ENCODE measurements around the gene RELN. TPM values are rescaled to one million over a fixed set of nuclear protein-coding genes. Genes with fewer than 3 reads are reported as not detected.

RELN gene
- total RNA-seq, 1 experiment from 2014 or later = 0.10 TPM

DNA sequence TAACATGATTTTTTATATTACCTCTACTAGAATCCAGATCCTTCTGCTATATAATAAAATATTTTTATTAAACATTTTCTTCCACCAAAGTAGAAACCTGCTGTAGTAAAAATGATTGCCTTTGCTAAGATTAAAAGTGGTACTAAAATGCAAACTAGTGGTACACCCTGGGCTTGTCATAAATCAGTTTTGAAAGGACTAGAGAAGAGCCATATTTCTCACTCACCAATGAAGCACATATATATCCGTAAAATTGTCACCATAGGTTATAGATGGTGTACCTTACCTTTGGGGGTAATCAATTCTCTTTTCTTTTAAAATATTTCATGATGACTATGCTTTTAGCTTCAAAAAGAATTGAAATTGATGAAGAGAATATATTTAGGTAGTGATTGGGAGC is 290.4 kb downstream of the RELN start:
- ChIA-PET POLR2A (no interaction called here), CTCF (no interaction called here)
- intact Hi-C loops (cut with micrococcal nuclease; ENCODE audit: unreplicated experiment) = no loop called here
- in situ Hi-C loops (cut with HindIII; ENCODE audit: low pct_unique_long_range_greater_than_20kb, low sequenced_read_pairs) = no loop called here
- ATAC-seq (no peak), DNase-seq (ENCODE audit: low read depth, low spot score) (no peak)
- no peaks in the 10 kb centered on the region; the same call in 1 of the 2 replicates for H3K36me3 ChIP-seq (ENCODE audit: control insufficient read depth, insufficient read depth, low read length)
- H3K27me3 ChIP-seq (ENCODE audit: control insufficient read depth, insufficient read depth, low read length) = peaks cover 4% of the 10 kb centered on the region; the same call in 1 of the 2 replicates
- H3K4me3 ChIP-seq (ENCODE audit: low read depth in 2 of 2, low read length in 2 of 2) = no peak overlapping the region
- H3K4me1 ChIP-seq (ENCODE audit: control insufficient read depth, insufficient read depth, low read length) = no peaks in the 10 kb centered on the region
- no peaks in the 10 kb centered on the region for H3K9me3 ChIP-seq (ENCODE audit: control insufficient read depth, insufficient read depth, low read depth, low read length)
- no TSS peak for BruUV-seq (replicated peaks)
- no peak overlapping the region for H3K27ac ChIP-seq (ENCODE audit: low read length)
- TF ChIP-seq POLR2AphosphoS5 (IDR thresholded peaks at IDR 0.05; ENCODE audit: low read depth, low read length) = no peak
- TF ChIP-seq TCF7L2 (IDR thresholded peaks at IDR 0.05; ENCODE audit: low read depth, low read length) = no peak
- TF ChIP-seq, protein P1, sequence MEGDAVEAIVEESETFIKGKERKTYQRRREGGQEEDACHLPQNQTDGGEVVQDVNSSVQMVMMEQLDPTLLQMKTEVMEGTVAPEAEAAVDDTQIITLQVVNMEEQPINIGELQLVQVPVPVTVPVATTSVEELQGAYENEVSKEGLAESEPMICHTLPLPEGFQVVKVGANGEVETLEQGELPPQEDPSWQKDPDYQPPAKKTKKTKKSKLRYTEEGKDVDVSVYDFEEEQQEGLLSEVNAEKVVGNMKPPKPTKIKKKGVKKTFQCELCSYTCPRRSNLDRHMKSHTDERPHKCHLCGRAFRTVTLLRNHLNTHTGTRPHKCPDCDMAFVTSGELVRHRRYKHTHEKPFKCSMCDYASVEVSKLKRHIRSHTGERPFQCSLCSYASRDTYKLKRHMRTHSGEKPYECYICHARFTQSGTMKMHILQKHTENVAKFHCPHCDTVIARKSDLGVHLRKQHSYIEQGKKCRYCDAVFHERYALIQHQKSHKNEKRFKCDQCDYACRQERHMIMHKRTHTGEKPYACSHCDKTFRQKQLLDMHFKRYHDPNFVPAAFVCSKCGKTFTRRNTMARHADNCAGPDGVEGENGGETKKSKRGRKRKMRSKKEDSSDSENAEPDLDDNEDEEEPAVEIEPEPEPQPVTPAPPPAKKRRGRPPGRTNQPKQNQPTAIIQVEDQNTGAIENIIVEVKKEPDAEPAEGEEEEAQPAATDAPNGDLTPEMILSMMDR (IDR thresholded peaks at IDR 0.05) = no peak
- TF ChIP-seq SIN3A (IDR thresholded peaks at IDR 0.05; ENCODE audit: borderline replicate concordance, insufficient read depth, low read depth, low read length) = no peak
- TF ChIP-seq, protein P2, sequence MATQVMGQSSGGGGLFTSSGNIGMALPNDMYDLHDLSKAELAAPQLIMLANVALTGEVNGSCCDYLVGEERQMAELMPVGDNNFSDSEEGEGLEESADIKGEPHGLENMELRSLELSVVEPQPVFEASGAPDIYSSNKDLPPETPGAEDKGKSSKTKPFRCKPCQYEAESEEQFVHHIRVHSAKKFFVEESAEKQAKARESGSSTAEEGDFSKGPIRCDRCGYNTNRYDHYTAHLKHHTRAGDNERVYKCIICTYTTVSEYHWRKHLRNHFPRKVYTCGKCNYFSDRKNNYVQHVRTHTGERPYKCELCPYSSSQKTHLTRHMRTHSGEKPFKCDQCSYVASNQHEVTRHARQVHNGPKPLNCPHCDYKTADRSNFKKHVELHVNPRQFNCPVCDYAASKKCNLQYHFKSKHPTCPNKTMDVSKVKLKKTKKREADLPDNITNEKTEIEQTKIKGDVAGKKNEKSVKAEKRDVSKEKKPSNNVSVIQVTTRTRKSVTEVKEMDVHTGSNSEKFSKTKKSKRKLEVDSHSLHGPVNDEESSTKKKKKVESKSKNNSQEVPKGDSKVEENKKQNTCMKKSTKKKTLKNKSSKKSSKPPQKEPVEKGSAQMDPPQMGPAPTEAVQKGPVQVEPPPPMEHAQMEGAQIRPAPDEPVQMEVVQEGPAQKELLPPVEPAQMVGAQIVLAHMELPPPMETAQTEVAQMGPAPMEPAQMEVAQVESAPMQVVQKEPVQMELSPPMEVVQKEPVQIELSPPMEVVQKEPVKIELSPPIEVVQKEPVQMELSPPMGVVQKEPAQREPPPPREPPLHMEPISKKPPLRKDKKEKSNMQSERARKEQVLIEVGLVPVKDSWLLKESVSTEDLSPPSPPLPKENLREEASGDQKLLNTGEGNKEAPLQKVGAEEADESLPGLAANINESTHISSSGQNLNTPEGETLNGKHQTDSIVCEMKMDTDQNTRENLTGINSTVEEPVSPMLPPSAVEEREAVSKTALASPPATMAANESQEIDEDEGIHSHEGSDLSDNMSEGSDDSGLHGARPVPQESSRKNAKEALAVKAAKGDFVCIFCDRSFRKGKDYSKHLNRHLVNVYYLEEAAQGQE (IDR thresholded peaks at IDR 0.05; ENCODE audit: insufficient read depth in 1 of 2, low read depth in 2 of 2, low read length in 1 of 2) = no peak

DNA sequence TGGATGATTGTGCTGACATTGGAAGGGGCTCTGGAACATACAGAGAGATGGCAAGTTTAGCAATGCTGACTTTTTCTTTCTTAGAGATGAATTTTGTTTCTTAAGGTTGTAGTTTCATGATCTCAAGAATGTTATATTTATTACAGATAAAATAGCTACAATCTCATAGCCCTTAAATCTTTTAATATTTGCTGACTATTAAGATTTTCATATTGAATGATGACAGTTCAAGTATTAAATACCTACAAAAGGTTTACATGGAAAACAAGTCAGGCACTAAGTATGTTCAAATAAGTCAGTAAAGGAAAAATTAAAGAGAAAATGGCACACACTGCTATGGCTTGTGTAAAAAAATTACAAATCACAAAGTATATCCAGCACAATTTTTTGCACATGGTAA is 291.4 kb downstream of the RELN start:
- DNase-seq (ENCODE audit: low read depth, low spot score) (no peak), ATAC-seq (no peak)
- POLR2A ChIA-PET = no interaction called here
- no peaks in the 10 kb centered on the region for H3K4me1 ChIP-seq (ENCODE audit: control insufficient read depth, insufficient read depth, low read length)
- TF ChIP-seq, protein P2 (IDR thresholded peaks at IDR 0.05; ENCODE audit: insufficient read depth in 1 of 2, low read depth in 2 of 2, low read length in 1 of 2) = no peak
- TF ChIP-seq POLR2AphosphoS5 (IDR thresholded peaks at IDR 0.05; ENCODE audit: low read depth, low read length) = no peak
- TF ChIP-seq, protein P1 (IDR thresholded peaks at IDR 0.05) = no peak
- TF ChIP-seq SIN3A (IDR thresholded peaks at IDR 0.05; ENCODE audit: borderline replicate concordance, insufficient read depth, low read depth, low read length) = no peak
- TF ChIP-seq TCF7L2 (IDR thresholded peaks at IDR 0.05; ENCODE audit: low read depth, low read length) = no peak
- in situ Hi-C loops (cut with HindIII; ENCODE audit: low pct_unique_long_range_greater_than_20kb, low sequenced_read_pairs) (no loop called here), intact Hi-C loops (cut with micrococcal nuclease; ENCODE audit: unreplicated experiment) (no loop called here)
- H3K36me3 ChIP-seq (ENCODE audit: control insufficient read depth, insufficient read depth, low read length) = no peaks in the 10 kb centered on the region; the same call in 1 of the 2 replicates
- no peaks in the 10 kb centered on the region for H3K9me3 ChIP-seq (ENCODE audit: control insufficient read depth, insufficient read depth, low read depth, low read length)
- CTCF ChIA-PET = no interaction called here
- peaks cover 2% of the 10 kb centered on the region; the same call in 1 of the 2 replicates for H3K27me3 ChIP-seq (ENCODE audit: control insufficient read depth, insufficient read depth, low read length)
- H3K4me3 ChIP-seq (ENCODE audit: low read depth in 2 of 2, low read length in 2 of 2) = no peak overlapping the region
- BruUV-seq (replicated peaks) = no TSS peak
- no peak overlapping the region for H3K27ac ChIP-seq (ENCODE audit: low read length)

All from Panc1 (cell line).